KOPT-K1 (cell line): ENCODE measurements around the gene SLC9A1.

Experiments
- H3K27ac ChIP-seq: fragments of 200-600 bp; sonication (generic); 2 replicates; pipeline ENCODE4 v1.5.1; 2016; ENCODE audit warnings: antibody characterized with exemption, mild to moderate bottlenecking, low read depth, low read length; ENCODE audit not compliant: poor library complexity, severe bottlenecking
- H3K36me3 ChIP-seq: fragments of 200-600 bp; sonication (generic); 2 replicates; pipeline ENCODE4 v1.5.1; 2017; ENCODE audit warnings: antibody characterized with exemption, mild to moderate bottlenecking, low read length, moderate library complexity; ENCODE audit not compliant: insufficient read depth
- H3K9me3 ChIP-seq: fragments of 200-600 bp; sonication (generic); 2 replicates; pipeline ENCODE4 v1.5.1; 2017; ENCODE audit warnings: antibody characterized with exemption, low read length, mild to moderate bottlenecking; ENCODE audit not compliant: insufficient read depth, poor library complexity, severe bottlenecking

Gene SLC9A1

DNA sequence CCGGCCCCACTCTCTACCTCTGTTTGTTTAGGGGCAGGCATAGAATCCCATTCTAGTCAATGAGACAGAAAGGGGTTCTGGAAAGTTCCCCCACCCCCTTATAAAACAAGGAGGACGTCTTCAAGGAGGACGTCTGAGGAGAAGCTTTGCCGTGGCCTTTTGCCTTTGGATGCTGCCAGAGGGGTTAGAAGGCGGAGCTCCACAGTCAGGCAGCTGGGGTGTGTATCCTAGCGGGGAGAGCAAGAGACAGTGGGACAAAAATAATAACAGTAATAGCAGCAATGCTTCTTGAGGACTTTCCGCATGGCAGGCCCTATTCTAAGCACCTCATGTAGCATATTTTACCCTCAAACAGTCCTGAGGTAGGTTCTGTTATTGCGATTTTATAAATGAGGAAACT is 94.0 kb downstream of the SLC9A1 start:
- Histone ChIP-seq H3K36me3 (no peaks in the 10 kb centered on the region), H3K9me3 (no peaks in the 10 kb centered on the region), H3K27ac (no peak overlapping the region)

DNA sequence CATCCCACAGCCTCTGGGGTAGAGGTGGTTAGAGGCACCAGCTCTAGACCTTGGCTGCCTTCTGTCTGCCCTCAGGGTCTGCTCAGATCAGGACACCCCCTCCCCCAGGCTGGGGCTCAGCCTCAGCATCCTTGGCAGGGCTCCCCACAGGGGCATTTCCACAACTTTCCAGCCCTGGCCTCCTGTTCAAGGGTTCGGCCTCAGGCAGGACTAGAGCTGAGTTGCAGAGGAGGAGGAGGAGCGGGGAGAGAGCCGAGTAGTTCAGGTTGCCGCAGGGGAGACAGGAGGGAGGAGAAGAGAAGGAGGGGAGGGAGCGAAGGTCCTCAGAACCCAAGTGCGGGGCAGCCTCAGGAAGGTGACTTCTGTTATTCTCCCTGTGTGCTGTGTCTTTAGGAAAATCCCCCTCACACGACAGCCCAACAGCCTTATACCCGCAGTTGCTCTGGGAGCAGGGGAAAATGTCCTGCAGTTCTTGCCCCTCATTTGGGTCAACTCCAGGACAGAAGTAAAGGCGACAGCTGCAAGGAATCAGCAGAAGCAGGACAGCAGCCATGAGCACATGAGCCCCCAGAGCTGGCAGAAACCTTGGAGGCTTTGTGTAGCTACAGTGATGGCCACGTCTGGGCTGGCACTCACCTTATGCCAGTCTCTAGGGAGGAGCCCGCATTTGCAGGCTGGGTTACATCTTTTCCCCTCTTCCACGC is 95.8 kb downstream of the SLC9A1 start:
- H3K27ac ChIP-seq: no peak overlapping the region
- H3K36me3 ChIP-seq: no peaks in the 10 kb centered on the region

DNA sequence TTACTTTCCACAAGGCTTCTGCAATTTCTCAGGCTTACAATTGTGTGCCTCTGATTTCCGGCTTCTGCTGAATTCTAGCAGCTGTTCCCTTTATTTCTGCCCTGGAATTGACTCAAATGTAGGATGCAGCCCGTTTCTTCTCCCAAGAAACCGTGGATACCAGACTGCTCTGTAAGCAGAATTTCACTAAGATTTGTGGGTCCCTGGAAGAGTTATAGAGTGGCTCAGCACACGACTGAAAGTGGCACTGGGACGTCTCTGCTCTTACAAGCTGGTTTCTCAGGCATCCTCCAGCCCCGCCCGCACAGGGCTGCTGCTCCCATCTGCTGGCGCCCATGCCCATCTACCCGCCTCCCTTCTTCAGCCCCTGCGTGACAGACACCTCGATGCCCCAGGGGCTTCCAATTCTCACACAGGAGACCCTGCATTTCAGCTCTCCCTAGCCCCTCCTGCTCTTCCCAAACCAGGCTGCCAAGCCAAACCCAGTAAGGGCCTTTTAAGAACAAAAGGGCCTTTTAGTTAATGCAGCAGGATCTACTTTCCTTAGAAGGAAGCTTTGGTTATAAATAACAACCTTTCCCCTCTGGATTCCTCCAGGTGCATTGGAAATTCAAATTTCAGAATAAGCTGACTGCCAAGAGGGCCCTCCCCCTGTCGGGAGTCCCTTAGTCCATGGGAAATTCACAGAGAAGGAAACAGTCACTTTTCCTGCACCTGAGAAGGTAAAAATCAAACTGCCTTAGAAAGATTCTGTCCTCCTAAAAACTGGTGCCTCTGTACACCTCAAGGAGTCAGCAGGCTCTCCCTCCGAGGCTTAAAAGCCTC is 96.9 kb downstream of the SLC9A1 start:
- no peak overlapping the region for H3K27ac ChIP-seq
- H3K9me3 ChIP-seq: no peaks in the 10 kb centered on the region
- H3K36me3 ChIP-seq: no peaks in the 10 kb centered on the region

More for the DNA sequence above, 95.8 kb downstream of the SLC9A1 start:
- no peaks in the 10 kb centered on the region for H3K9me3 ChIP-seq

DNA sequence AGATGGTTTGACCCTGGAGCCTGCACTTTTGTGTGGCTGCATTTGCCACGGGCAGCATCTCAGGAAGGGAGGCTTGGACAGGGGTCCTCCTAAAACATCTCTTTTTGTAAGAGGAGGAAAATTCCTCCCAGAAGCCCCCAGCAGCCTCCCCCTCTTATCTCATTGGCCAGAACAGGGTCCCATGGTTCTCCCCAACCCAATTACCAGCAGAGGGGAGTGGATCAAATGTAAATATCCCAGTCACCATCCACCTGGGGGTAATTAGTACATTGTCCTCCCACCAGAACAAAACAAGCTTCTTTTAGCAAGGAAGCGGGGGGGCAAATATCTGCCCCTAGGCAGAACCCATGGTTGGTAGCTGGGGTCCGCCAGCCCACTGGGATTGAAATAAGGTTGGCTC is 97.5 kb downstream of the SLC9A1 start:
- Histone ChIP-seq H3K27ac (no peak overlapping the region), H3K36me3 (no peaks in the 10 kb centered on the region), H3K9me3 (no peaks in the 10 kb centered on the region)

DNA sequence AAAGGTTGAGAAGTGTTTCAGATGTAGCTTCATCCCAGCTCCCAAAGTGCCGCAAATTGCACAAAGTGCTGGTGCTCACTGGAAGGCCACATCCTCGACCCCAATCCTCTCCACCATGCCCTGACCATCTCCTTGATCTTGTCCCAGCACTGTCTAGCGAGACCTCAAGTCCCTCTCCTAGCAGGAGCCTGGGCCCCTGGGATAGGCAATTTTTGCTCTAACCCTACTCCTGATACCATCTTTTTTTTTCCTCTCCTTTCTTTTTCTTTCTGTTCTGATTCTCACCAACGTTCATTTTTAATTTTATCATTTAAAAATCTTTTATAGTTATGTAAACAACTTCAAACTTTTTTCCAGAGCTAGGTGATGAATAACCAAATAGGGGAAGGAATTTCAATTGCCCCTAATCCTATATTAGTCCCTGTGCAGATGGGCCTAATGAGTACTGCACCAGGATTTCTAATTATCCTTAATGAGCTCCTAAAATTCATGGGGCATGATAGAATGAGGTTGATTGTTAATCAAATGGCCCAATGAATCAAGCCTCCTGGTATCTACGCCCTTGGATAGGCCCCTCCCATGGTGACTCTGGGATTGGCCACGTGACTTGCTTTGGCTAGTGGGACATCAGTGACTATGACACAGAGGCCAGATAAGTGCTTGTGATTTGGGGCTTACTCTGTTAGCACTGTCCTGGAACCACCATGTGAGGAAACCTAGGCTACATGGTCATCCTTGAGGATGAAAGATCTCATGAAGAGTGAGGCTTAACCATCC is 100.8 kb downstream of the SLC9A1 start:
- no peak overlapping the region for H3K27ac ChIP-seq
- no peaks in the 10 kb centered on the region for H3K9me3 ChIP-seq
- no peaks in the 10 kb centered on the region for H3K36me3 ChIP-seq

DNA sequence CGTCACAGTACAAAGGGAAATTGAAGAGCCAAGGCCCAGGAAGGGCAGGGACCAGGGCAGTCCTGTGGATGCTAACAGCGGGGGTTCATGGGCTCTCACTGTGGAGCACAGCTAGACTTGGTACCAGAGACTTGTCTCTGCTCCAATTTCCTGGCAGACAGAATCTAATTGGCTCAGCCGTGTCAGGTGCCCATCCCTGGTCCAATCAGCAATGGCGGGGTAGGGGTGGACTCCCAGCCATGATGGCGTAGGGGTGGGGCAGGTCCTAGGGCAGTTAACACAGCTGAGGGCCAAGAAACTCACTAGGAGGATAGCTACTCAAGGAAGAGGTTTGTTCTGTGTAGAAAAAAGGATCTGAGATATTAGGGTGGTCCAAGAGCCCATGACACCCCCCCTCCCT is 102.4 kb downstream of the SLC9A1 start:
- Histone ChIP-seq H3K9me3 (no peaks in the 10 kb centered on the region), H3K36me3 (no peaks in the 10 kb centered on the region), H3K27ac (no peak overlapping the region)

DNA sequence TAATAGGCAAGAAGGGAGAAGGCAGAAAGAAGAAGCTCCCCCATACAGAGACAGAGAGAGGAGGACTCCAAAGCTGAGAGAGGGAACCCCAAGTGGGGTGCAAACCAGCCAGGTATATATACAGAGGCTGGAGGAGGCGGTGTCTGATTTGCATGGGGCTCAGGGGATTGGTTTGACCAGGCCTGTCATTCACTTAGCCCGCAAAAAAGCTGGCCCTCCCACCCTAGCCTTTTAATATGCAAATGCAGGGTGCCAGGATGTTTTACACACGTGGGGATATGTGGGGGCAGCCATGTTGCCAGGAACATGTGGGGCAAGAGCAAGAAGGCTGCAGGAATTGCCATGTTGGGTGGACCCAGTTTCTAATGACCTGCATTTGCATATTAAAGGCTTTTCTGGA is 105.3 kb downstream of the SLC9A1 start:
- H3K36me3 ChIP-seq: no peaks in the 10 kb centered on the region
- no peak overlapping the region for H3K27ac ChIP-seq
- no peaks in the 10 kb centered on the region for H3K9me3 ChIP-seq

DNA sequence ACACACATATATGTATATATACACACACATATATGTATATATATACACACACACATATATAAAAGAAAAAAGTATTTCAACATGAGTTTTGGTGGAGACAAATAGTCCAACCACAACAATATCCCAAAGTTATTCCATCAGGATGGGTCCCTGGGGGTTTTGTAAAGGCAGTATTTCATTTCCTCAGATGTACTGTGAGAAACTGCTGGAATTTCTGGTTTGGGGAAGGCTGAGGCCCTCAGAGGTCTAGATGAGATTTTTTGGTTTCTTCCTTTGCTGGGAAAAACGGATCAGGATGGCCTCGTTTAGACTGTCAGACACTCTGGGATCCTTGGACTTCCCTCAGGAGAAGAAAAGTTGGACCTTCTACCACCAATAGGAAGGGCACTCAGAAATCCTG is 105.8 kb downstream of the SLC9A1 start:
- H3K27ac ChIP-seq: no peak overlapping the region

More for the DNA sequence above, 105.8 kb downstream of the SLC9A1 start:
- no peaks in the 10 kb centered on the region for H3K36me3 ChIP-seq
- H3K9me3 ChIP-seq: no peaks in the 10 kb centered on the region
